GM12875 (cell line): ENCODE measurements around the gene CTIF.

Experiments
- H3K4me3 ChIP-seq: one replicate; pipeline ENCODE4 v1.5.1; 2011; ENCODE audit warnings: low read depth, low read length, control low read depth
- TF ChIP-seq, protein P1 (sequence below): IDR thresholded peaks from 2 replicates; pipeline ENCODE4 v1.5.1; 2011; ENCODE audit warnings: low read depth, mild to moderate bottlenecking, control low read depth, inconsistent platforms, low read length, moderate library complexity, borderline replicate concordance; ENCODE audit not compliant: insufficient read depth

Gene CTIF

GRCh38 chr18:48863432-48864065, 324.7 kb downstream of the CTIF start:
- H3K4me3 ChIP-seq: no peak overlapping the region
- TF ChIP-seq, protein P1, sequence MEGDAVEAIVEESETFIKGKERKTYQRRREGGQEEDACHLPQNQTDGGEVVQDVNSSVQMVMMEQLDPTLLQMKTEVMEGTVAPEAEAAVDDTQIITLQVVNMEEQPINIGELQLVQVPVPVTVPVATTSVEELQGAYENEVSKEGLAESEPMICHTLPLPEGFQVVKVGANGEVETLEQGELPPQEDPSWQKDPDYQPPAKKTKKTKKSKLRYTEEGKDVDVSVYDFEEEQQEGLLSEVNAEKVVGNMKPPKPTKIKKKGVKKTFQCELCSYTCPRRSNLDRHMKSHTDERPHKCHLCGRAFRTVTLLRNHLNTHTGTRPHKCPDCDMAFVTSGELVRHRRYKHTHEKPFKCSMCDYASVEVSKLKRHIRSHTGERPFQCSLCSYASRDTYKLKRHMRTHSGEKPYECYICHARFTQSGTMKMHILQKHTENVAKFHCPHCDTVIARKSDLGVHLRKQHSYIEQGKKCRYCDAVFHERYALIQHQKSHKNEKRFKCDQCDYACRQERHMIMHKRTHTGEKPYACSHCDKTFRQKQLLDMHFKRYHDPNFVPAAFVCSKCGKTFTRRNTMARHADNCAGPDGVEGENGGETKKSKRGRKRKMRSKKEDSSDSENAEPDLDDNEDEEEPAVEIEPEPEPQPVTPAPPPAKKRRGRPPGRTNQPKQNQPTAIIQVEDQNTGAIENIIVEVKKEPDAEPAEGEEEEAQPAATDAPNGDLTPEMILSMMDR: no peak

DNA sequence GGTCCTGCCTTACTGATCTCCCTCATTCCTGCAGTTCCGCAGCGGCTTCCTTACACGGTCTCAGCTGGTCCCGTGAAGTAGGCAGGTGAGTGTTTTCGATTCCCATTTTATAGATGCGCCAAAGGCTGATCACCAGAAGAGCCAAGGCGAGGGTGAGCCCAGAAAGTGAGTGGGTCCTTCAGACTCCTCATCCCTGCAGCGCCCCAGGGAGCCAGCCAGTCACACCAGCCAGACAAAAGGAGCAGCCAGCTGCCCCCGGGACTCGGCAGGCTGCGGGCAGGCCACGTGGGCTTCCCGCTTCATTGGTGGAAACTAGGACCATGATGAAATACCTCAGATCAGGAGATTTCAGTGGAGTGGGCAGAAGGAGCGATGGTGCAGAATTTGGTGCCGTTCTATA, 326.0 kb downstream of the CTIF start:
- TF ChIP-seq, protein P1: no peak
- H3K4me3 ChIP-seq: no peak overlapping the region

DNA sequence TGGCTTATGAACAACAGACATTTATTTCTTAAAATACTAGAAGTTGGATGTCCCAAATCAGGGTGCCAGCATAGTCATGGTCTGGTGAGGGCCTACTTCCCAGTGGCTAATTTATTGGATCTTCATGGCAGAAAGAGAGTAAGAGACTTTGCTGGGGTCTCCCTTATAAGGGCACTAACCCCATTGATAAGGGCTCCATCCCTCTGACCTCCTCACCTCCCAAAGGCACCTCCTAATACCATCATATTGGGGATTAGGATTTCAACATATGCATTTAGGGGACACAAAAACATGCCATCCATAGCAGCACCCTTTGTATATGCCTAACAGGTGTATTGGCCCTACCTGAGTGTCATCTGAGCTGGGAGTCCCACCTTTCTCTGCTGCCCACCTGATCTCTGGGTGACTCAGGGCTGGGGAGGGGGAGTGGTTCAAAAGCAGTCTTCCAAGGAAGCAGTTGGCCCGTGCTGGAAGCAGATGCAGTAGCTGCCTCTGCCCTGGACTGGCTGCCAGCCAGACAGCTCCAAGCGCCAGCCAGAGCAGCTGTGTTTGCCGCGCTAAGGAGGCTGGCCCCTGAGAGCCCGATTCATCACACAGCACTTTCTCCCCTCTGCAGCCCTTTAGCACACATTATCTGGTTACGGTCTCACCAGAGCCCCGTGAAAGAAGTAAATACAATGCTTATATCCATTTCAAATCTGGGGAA, 327.4 kb downstream of the CTIF start:
- no peak overlapping the region for H3K4me3 ChIP-seq
- TF ChIP-seq, protein P1: no peak

DNA sequence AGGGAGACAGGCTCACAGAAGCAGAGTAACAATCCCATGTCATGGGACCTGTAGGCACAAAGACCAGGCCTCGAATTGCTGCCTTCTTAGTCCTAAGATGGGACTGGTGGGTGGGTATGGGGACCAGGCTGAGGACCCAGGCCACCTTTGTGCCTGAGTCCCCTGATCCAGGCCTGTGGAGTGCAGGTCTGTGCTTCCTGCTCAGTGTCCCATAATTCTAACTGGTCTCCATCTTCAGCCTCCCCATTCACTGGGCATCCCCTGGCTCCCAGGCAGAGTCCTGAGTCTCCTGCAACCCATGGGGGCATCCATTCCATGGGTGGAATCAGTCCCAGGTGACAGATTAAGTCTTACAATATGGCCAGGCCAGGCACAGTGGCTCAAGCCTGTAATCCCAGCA, 328.0 kb downstream of the CTIF start:
- no peak overlapping the region for H3K4me3 ChIP-seq
- TF ChIP-seq, protein P1: no peak

- H3K4me3 ChIP-seq: no peak overlapping the region
- TF ChIP-seq, protein P1: no peak
Measured at GRCh38 chr18:48867978-48868377, 329.1 kb downstream of the CTIF start.

DNA sequence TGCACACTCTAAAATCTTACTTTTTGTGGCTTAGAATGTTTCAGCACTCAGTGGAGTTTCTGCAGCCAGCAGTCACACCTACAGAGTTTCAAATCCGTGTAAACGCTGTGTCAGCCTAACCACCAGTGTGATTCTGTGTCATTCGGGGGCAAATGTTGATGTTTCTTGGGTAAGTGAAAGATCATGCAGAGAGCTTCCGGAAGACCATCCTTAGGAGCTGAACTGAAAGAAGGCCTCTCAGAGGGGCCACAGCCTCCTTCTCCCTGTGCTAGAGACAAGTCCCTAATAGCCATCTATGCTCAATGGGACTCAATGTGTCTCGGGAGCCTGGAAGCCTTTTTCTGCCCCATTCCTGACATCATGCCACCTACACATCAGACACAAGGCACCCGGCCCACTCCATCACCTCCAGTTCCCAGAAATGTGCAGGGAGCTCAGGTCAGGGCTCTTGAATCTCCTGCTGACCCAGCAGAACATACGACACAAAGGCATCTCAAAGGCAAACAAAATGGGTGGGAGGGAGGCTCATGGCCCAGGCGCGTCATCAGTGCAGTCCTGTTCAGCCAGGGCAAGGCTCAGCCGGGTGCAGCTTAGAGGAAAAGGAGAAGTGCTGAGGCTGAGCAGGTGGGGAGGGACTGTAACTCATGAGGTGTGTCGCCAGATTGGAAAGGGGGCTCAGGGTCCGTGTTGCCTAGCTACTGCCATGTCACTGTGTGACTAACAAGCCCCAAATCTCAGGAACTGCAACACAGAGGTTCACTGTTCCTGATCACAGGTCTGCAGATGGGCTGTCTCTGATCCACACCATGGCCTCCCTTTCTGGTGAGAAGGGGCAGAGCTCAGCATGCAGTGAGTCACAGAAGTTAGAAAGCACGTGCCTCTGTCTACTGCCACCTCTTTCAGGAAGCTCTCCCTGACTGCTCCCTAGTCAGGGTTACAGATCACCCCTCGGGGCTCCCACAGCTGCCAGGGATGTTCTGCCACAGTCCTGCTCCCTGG, 329.9 kb downstream of the CTIF start:
- TF ChIP-seq, protein P1: no peak

More for the DNA sequence above, 329.9 kb downstream of the CTIF start:
- no peak overlapping the region for H3K4me3 ChIP-seq
